ENCODE results near the gene TPBG.

Gene TPBG, protein sequence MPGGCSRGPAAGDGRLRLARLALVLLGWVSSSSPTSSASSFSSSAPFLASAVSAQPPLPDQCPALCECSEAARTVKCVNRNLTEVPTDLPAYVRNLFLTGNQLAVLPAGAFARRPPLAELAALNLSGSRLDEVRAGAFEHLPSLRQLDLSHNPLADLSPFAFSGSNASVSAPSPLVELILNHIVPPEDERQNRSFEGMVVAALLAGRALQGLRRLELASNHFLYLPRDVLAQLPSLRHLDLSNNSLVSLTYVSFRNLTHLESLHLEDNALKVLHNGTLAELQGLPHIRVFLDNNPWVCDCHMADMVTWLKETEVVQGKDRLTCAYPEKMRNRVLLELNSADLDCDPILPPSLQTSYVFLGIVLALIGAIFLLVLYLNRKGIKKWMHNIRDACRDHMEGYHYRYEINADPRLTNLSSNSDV
- total RNA-seq, result 0.31 to 1.0 reads per million in 2 donors

- DNase-seq, result peak in 1 of 5 experiments; percentile 14
Measured at GRCh38 chr6:82363428-82364086, at the start of gene TPBG. TPBG (plus strand) TSS chr6:82363817; CDS start chr6:82364962, 1,145 bp downstream.

DNA sequence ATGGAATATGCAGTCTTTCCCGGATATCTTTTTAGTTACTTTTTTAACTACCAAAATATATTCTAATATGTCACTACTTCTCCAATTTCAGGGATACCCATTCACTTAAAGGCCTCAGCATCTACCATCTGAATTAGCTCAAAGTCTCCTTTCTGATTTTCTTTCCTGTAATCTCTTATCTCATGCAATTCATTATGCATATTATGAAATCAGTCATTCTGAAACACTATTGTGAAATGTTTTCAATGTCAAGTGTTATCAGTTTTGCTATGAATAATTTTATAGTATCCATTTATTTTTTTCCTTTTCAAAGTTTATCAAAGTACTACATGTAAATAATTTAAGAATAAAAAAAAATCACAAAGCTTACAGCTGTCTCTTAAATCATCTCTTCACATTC is 41.2 kb upstream of the TPBG start:
- DNase-seq, result no peak

- DNase-seq, result no peak
Measured at GRCh38 chr6:82329766-82330165, 33.9 kb upstream of the TPBG start.

- DNase-seq, result no peak
Measured at GRCh38 chr6:82330171-82330804, 33.3 kb upstream of the TPBG start.

- DNase-seq, result no peak
Measured at GRCh38 chr6:82331031-82331773, 32.4 kb upstream of the TPBG start.

DNA sequence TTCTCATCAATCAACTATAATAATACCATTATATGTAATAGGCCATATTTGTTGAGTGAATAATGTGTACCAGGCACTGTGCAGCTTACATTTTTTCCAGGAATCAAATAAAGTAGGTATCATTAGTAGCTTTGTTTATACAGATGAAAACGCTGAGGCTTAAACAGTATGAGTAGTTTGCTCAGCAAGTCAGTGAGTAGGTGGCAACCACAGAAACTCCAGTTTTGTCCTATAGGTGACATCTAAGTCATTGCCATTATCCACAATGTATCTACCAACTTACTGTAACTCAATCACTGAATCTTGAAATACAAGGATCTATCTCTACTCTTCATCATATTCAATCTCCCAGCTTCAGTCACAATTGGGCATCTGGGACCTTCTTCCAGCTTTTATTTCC is 29.8 kb upstream of the TPBG start:
- no peak for DNase-seq

- DNase-seq, result no peak
Measured at GRCh38 chr6:82337688-82338257, 25.8 kb upstream of the TPBG start.

DNA sequence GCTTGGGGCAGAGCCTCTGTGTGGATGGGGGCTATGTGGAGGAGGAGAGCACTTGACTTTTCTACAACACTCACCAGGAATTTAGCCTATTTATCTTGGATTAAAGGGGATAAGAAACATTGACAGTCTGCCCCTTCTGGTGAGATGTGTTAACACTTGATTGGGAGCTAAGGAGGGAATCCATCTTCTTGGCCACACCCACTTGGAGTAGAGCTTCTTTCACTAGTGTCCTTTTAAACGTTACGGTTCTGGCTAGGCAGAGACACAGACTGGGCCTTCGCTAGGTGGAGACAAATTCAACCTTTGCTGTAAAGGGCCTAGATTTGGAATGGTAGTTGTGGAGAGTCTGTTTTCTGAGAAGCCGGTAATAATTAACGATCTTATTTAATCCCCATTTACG is 15.5 kb upstream of the TPBG start:
- DNase-seq, result no peak

DNA sequence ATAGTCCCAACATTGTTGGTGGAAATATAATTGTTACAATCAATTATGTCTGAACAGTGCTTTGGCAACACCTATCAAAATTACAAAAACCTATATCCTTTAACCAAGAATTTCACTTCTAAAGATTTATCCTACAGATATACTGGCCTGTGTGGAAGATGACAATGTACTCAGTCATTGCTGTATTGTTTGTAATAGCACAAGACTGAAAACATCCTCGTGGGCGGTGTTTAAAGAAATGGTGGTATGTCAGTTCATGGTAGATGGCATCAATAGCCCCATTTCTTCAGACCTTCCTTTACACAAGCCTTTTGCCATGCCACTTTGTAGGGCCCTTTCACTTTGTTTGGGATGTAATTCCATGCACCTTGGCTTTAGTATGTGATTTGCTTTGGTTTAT is 9.8 kb upstream of the TPBG start:
- DNase-seq, result no peak

DNA sequence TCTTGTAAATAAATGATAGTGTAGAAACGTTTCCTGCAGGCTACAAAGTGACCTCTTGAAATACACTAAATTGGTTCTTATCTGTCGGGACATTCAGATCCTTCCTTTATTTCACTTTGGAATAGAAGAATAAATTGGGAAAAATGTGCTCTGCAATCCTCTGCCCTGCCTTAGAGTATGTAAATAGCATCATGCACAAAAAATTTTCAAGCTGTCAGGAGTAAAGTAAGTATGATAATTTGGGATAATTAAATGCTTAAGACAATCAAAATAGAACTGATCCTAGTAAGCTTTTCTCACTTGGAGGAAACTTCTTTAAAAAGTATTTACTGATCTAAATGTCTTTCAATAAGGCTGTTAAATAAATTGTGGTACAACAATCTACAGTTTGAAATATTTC is 3.1 kb upstream of the TPBG start:
- no peak for DNase-seq

DNA sequence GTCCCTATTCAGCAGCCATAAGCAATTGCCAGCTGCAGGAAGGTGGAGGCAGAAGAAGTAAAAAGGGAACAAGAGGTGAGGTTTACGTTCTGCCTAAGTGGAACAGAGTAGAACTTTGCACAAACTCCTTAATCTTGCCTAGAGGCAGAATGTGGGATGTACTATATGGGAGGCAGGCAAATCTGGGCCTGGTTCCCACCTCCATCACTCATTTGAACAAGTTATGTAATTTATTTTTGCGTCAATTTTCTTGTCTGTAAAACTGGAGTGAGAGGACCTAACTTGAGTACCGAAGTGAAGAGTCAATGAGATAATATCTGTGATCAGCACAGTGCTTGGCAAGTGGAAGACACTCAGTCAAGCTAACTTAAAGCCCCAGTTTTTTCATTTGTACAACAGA is 2.0 kb upstream of the TPBG start:
- no peak for DNase-seq

GRCh38 chr6:82362144-82362543 is 1.5 kb upstream of the TPBG start:
- no peak for DNase-seq

- DNase-seq, result no peak
Measured at GRCh38 chr6:82362878-82363427, 664 bp upstream of the TPBG start.

- DNase-seq, result peak in 1 of 5 experiments; percentile 6
Measured at GRCh38 chr6:82364087-82365015, 734 bp downstream of the TPBG start.

DNA sequence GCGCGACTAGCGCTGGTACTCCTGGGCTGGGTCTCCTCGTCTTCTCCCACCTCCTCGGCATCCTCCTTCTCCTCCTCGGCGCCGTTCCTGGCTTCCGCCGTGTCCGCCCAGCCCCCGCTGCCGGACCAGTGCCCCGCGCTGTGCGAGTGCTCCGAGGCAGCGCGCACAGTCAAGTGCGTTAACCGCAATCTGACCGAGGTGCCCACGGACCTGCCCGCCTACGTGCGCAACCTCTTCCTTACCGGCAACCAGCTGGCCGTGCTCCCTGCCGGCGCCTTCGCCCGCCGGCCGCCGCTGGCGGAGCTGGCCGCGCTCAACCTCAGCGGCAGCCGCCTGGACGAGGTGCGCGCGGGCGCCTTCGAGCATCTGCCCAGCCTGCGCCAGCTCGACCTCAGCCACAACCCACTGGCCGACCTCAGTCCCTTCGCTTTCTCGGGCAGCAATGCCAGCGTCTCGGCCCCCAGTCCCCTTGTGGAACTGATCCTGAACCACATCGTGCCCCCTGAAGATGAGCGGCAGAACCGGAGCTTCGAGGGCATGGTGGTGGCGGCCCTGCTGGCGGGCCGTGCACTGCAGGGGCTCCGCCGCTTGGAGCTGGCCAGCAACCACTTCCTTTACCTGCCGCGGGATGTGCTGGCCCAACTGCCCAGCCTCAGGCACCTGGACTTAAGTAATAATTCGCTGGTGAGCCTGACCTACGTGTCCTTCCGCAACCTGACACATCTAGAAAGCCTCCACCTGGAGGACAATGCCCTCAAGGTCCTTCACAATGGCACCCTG is 1.6 kb downstream of the TPBG start:
- DNase-seq, result peak in 2 of 5 experiments; percentile 6 to 9

DNA sequence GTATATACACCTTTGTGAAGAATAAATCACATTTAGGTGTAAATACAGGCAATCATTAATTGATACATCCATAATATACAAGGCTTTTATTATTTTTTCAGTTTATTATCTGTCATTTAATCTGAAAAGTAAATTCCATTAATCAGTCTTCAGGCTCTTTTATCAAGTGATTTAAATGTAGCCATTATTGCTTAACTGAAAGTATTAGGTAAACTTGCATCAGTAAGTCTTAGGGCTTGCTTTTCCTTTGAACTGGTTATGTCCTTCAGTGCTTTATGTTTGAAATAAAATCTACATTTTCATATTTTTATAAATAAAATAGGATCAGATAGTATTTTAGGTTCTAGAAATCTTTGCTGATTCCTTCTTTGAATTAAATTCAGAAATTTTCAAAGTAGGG is 4.1 kb downstream of the TPBG start:
- no peak for DNase-seq

- no peak for DNase-seq
Measured at GRCh38 chr6:82370788-82371187, 7.2 kb downstream of the TPBG start.

- DNase-seq, result no peak
Measured at GRCh38 chr6:82371799-82372546, 8.4 kb downstream of the TPBG start.

- DNase-seq, result no peak
Measured at GRCh38 chr6:82372656-82373055, 9.0 kb downstream of the TPBG start.

- no peak for DNase-seq
Measured at GRCh38 chr6:82374516-82374915, 10.9 kb downstream of the TPBG start.
